Measurements from ENCODE around the gene KIF6.

DNA sequence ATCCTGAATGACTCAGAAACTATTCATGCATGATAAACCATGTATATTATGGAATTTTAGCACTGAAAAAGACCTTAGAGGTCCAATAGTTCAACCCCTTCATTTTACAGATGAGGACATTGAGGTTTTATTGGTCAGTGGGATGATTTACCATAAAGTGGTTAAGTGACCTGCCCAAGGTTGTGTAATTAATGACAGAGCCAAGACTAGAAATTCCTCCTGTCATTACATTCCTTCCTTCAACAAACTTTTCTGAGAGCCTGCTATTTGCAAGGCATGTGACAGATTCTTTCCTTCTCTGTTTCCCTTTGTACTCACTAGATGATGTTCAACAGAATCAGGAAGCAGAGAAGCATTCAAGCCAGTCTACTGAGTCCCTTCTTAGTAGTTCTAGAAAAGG lies 232.0 kb downstream of the KIF6 start:
- TF ChIP-seq, protein P1, sequence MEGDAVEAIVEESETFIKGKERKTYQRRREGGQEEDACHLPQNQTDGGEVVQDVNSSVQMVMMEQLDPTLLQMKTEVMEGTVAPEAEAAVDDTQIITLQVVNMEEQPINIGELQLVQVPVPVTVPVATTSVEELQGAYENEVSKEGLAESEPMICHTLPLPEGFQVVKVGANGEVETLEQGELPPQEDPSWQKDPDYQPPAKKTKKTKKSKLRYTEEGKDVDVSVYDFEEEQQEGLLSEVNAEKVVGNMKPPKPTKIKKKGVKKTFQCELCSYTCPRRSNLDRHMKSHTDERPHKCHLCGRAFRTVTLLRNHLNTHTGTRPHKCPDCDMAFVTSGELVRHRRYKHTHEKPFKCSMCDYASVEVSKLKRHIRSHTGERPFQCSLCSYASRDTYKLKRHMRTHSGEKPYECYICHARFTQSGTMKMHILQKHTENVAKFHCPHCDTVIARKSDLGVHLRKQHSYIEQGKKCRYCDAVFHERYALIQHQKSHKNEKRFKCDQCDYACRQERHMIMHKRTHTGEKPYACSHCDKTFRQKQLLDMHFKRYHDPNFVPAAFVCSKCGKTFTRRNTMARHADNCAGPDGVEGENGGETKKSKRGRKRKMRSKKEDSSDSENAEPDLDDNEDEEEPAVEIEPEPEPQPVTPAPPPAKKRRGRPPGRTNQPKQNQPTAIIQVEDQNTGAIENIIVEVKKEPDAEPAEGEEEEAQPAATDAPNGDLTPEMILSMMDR (IDR thresholded peaks at IDR 0.05; ENCODE audit: borderline replicate concordance, extremely low read depth, low read length, poor library complexity, severe bottlenecking): no peak
- TF ChIP-seq EZH2 (IDR thresholded peaks at IDR 0.05; ENCODE audit: borderline replicate concordance, low read depth, low read length, severe bottlenecking): no peak
